CD4-positive, alpha-beta T cell (primary cell): ENCODE results near the gene ARID1B. TPM values are rescaled to one million over a fixed set of nuclear protein-coding genes. Genes with fewer than 3 reads are reported as not detected.
A peak's percentile ranks its signal among the peaks of the same experiment; 100 is the strongest.

Experiments used
- ATAC-seq: fragments of 200-7000 bp; cut with Tn5 transposase; one replicate; pipeline ENCODE4 v1.10.0; 2022; ENCODE audit warnings: mild to moderate bottlenecking; ENCODE audit not compliant: poor library complexity
- CTCF ChIA-PET: fragments of 350-600 bp; sonication (Branson Sonifier 250); formaldehyde crosslinking; loops from one replicate; lab custom pipeline; 2021; ENCODE audit warnings: antibody characterized with exemption, inconsistent platforms; lab: Charles Lee
- POLR2A ChIA-PET: fragments of 350-600 bp; sonication (Branson Sonifier 250); formaldehyde crosslinking; loops from one replicate; lab custom pipeline; 2021; ENCODE audit warnings: antibody characterized with exemption, inconsistent platforms; lab: Charles Lee
- DNase-seq, 14 experiments: peaks; one replicate each; pipeline ENCODE4 v3.0.0-alpha.2; 2013 to 2020; ENCODE audit warnings: mixed read lengths in 2 of 14
- H3K27ac ChIP-seq, 2 donors: one replicate each; pipeline versions ENCODE4 v1.5.1 to v1.7.0; 2013; ENCODE audit warnings: low read length in 2 of 2, low read depth in 1 of 2, mild to moderate bottlenecking in 1 of 2
- H3K27me3 ChIP-seq, 2 experiments: 1 replicate in 1 of 2; 2 replicates in 1 of 2; pipeline versions ENCODE4 v1.6.1 to v1.7.0; 2013; ENCODE audit warnings: low read length in 2 of 2, control low read depth in 1 of 2, mild to moderate bottlenecking in 1 of 2, moderate library complexity in 1 of 2; ENCODE audit not compliant: insufficient read depth in 2 of 2, control insufficient read depth in 1 of 2
- H3K36me3 ChIP-seq: one replicate; pipeline ENCODE4 v1.6.1; 2013; ENCODE audit warnings: low read length, control low read depth; ENCODE audit not compliant: insufficient read depth
- H3K4me1 ChIP-seq: one replicate; pipeline ENCODE4 v1.6.1; 2013; ENCODE audit warnings: low read length, control low read depth; ENCODE audit not compliant: insufficient read depth
- H3K4me3 ChIP-seq: one replicate; pipeline ENCODE4 v1.5.1; 2013; ENCODE audit warnings: mild to moderate bottlenecking, low read length, moderate library complexity
- H3K9me3 ChIP-seq, 2 experiments: 1 replicate in 1 of 2; 2 replicates in 1 of 2; pipeline versions ENCODE4 v1.6.1 to v1.7.0; 2013; ENCODE audit warnings: low read length in 2 of 2, mild to moderate bottlenecking in 2 of 2, control low read depth in 1 of 2, moderate library complexity in 1 of 2; ENCODE audit not compliant: control insufficient read depth in 1 of 2, insufficient read depth in 1 of 2
- H3K27ac Mint-ChIP-seq: one replicate; pipeline ENCODE4 v1.8.0; 2020; ENCODE audit warnings: mixed read lengths
- H3K27me3 Mint-ChIP-seq: one replicate; pipeline ENCODE4 v1.8.0; 2021; ENCODE audit warnings: mixed read lengths
- H3K36me3 Mint-ChIP-seq: one replicate; pipeline ENCODE4 v1.8.0; 2021; ENCODE audit warnings: low read depth, mixed read lengths
- H3K4me1 Mint-ChIP-seq: one replicate; pipeline ENCODE4 v1.8.0; 2021; ENCODE audit warnings: low read depth, mixed read lengths
- H3K4me3 Mint-ChIP-seq: one replicate; pipeline ENCODE4 v1.8.0; 2020; ENCODE audit warnings: mild to moderate bottlenecking, mixed read lengths
- H3K9me3 Mint-ChIP-seq: one replicate; pipeline ENCODE4 v1.8.0; 2020; ENCODE audit warnings: mixed read lengths
- intact Hi-C, 2 experiments: fragments of 100-400 bp; cut with DNase I in 1 of 2; cut with micrococcal nuclease in 1 of 2; formaldehyde crosslinking; loops; one replicate each; pipeline versions ENCODE4 v1.15.1 to v1.9.0; 2023 to 2025; cut with DNase I, micrococcal nuclease
- total RNA-seq, 174 experiments: library from RNA in 2 of 174; stranded (reverse) in 2 of 174; gene quantifications; one replicate each; pipeline ENCODE4 v1.2.3 and lab custom pipeline; 2021 to 2026
- TF ChIP-seq, protein P1 (sequence below): fragments of 200-600 bp; IDR thresholded peaks from one replicate; pipeline ENCODE4 v1.8.0; 2022; ENCODE audit warnings: antibody characterized with exemption, mild to moderate bottlenecking

Gene ARID1B
- total RNA-seq, 2 experiments from 2014 or later, result 120 to 125 TPM

DNA sequence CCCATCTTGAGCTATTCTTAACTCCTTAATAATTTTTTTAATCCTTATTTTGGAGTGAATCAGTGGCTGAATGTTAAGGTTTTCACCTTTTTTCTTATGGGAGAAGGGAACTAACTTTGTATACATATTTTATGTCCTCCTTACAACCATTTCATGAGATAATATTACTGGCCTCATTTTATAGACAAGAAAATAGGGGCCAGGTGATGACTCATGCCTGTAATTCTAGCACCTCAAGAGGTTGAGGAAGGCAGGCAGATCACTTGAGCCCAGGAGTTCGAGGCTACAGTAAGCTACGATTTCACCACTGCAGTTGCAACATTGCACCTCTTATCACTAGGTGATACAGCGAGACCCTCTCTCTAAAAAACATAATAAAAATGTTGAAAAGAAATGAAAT, 417.5 kb downstream of the ARID1B start:
- Mint-ChIP-seq H3K27me3 (no peaks in the 10 kb centered on the region), H3K36me3 (peaks cover 85% of the 10 kb centered on the region), H3K4me1 (peaks cover 42% of the 10 kb centered on the region), H3K27ac (peak overlapping the region; percentile 73), H3K9me3 (no peaks in the 10 kb centered on the region), H3K4me3 (no peak overlapping the region)
- Histone ChIP-seq H3K27ac (no peak overlapping the region), H3K4me3 (no peak overlapping the region), H3K9me3 (no peaks in the 10 kb centered on the region), H3K27me3 (no peaks in the 10 kb centered on the region), H3K4me1 (peaks cover 21% of the 10 kb centered on the region), H3K36me3 (peaks cover 63% of the 10 kb centered on the region)
- DNase-seq (no peak), ATAC-seq (no peak)
- intact Hi-C loops, result no loop called here
- ChIA-PET POLR2A (interaction anchor here (2.2 kb wide), 1 partner anchor 80 kb away, joined by 8 read pairs; no protein-coding TSS in a partner anchor), CTCF (interaction anchor here (1.3 kb wide), 1 partner anchor 10 kb away, joined by 3 read pairs; no protein-coding TSS in a partner anchor)
- TF ChIP-seq, protein P1, sequence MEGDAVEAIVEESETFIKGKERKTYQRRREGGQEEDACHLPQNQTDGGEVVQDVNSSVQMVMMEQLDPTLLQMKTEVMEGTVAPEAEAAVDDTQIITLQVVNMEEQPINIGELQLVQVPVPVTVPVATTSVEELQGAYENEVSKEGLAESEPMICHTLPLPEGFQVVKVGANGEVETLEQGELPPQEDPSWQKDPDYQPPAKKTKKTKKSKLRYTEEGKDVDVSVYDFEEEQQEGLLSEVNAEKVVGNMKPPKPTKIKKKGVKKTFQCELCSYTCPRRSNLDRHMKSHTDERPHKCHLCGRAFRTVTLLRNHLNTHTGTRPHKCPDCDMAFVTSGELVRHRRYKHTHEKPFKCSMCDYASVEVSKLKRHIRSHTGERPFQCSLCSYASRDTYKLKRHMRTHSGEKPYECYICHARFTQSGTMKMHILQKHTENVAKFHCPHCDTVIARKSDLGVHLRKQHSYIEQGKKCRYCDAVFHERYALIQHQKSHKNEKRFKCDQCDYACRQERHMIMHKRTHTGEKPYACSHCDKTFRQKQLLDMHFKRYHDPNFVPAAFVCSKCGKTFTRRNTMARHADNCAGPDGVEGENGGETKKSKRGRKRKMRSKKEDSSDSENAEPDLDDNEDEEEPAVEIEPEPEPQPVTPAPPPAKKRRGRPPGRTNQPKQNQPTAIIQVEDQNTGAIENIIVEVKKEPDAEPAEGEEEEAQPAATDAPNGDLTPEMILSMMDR, result no peak

DNA sequence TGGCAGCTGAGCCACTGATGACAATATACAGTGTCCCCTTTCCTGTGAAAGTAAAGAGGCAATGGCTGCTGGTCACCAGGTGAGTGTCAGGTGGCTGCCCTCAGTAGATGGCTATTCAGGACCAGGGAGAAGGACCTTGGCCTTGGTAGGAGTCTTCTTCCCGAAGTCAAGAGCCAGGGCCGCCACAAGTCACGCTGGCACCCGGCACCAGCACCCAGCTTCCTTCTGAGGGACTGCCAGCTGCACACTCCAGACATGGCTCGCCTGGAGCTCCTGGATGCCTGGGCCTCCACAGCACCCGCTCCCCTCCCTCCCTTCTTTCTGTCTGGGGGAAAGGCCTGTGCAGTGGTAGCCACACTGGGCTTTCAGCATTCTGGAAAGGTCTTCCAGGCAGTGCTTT, 419.2 kb downstream of the ARID1B start:
- Histone ChIP-seq H3K27ac (no peak overlapping the region), H3K9me3 (no peaks in the 10 kb centered on the region), H3K4me3 (no peak overlapping the region), H3K36me3 (peaks cover 62% of the 10 kb centered on the region), H3K4me1 (peaks cover 21% of the 10 kb centered on the region), H3K27me3 (no peaks in the 10 kb centered on the region)
- Mint-ChIP-seq H3K4me1 (peaks cover 42% of the 10 kb centered on the region), H3K9me3 (no peaks in the 10 kb centered on the region), H3K27ac (no peak overlapping the region), H3K4me3 (no peak overlapping the region), H3K27me3 (no peaks in the 10 kb centered on the region), H3K36me3 (peaks cover 85% of the 10 kb centered on the region)
- intact Hi-C loops, result no loop called here
- TF ChIP-seq, protein P1, result no peak
- POLR2A ChIA-PET, result no interaction called here
- CTCF ChIA-PET, result no interaction called here
- no peak for DNase-seq
- no peak for ATAC-seq

DNA sequence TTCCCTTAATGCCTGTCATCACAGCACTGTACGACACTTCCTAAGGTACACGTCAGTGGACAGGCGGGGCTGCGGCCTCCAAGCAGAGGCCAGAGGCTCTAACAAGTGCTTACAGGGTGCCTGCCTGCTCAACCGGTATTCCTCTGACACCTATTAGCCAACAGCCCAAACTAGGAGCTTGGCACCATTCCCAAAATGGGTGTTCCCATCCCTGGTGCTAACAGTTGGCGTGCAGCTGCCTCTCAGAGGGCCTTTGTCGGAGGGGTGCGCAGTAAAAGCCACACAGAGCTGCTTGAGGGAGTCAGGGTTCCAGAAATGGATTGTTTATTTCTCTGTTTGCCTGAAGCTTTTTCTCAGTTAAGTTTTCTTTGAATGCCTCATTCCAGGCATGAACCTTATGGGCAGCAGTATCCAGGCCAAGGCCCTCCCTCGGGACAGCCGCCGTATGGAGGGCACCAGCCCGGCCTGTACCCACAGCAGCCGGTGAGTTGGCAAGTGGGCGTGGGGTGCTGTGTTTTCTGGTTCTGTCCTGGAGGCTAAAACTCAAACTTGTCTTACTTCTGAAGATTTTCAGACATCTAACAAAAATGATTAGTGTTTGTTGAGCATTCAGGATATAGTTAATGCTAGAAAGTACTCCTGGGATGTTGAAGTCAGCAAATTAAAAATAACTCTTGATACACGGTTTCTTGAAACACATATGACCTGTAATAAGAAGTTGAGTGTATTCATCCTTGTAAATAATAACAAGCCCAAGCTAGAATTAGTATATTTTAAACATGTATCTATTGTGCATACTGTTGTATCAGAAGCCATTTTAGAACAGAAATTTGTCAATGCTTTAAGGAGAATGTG, 421.5 kb downstream of the ARID1B start:
- H3K9me3 ChIP-seq, result no peaks in the 10 kb centered on the region
- peaks cover 17% of the 10 kb centered on the region for H3K4me1 ChIP-seq
- no peak overlapping the region for H3K4me3 ChIP-seq
- TF ChIP-seq, protein P1, result no peak
- intact Hi-C loops, result no loop called here
- peaks cover 68% of the 10 kb centered on the region for H3K36me3 ChIP-seq
- no peaks in the 10 kb centered on the region for H3K9me3 Mint-ChIP-seq
- no peak overlapping the region for H3K4me3 Mint-ChIP-seq
- peaks cover 31% of the 10 kb centered on the region for H3K4me1 Mint-ChIP-seq
- POLR2A ChIA-PET, result no interaction called here
- no peak for ATAC-seq
- no peak overlapping the region for H3K27ac ChIP-seq
- peak overlapping the region; percentile 10 for H3K27ac Mint-ChIP-seq
- no peak for DNase-seq
- H3K36me3 Mint-ChIP-seq, result peaks cover 87% of the 10 kb centered on the region
- CTCF ChIA-PET, result no interaction called here
- H3K27me3 ChIP-seq, result no peaks in the 10 kb centered on the region
- H3K27me3 Mint-ChIP-seq, result no peaks in the 10 kb centered on the region
